ENCODE data around the gene SRMS.
A peak's percentile ranks its signal among the peaks of the same experiment; 100 is the strongest.

The SRMS gene

DNA sequence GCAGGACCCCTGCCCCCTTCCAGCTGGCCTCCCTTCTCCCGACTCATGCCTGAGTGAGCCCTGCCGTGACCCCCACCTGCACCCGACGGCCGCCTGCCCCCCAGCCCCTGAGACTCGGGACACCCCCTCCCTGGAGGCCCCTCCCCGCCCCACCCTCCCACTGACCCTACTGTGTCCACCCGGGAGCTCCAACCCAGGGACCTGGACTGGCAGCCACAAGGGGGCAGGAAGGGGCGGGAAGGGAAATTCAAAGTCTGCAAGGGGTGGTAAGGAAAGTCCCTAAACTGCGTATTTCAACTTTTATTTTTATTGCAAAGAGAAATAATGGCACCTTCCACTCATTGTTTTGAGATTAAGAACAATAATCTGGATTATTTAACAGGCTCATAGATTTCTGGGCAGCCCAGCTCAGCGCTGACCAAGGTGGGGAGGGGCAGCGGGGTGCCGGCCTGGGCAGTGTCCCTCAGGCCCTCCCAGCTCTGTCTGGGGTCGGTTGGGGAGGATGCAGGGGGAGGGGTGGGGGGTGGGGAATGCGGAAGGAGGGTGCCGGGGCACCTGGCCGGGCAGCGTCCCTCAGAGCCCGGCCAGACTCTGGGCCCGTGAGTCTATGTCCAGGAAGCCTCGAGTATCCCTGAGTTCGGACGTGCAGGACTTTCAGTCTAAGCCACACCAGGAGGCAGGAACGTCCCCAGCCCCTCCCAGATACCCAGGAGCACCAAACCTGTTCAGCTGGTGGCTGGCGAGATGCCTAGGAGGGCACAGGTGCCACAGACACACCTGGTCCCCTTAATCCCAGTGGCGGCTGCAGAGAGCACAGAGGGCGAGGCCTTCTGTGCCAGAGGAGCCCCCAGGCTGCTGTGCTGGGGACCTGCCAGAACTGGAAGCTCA, 9.1 kb downstream of the SRMS start:
- DNase-seq (ENCODE audit: low read depth), result peak; percentile 49
- Histone ChIP-seq H3K4me1 (ENCODE audit: control insufficient read depth, insufficient read depth, low read length) (peaks cover 13% of the 10 kb centered on the region), H3K36me3 (ENCODE audit: control insufficient read depth, insufficient read depth, low read length, severe bottlenecking) (no peaks in the 10 kb centered on the region), H3K27me3 (replicated peaks; ENCODE audit: control insufficient read depth, insufficient read depth, low read length) (peaks cover 19% of the 10 kb centered on the region), H3K9ac (ENCODE audit: low read length) (peak overlapping the region; percentile 44), H3K4me3 (ENCODE audit: low read length) (no peak overlapping the region), H3K9me3 (ENCODE audit: control insufficient read depth, low read length) (no peaks in the 10 kb centered on the region)

- no peaks in the 10 kb centered on the region for H3K9me3 ChIP-seq (ENCODE audit: control insufficient read depth, low read length)
- H3K9ac ChIP-seq (ENCODE audit: low read length), result peak overlapping the region; percentile 44
- no peaks in the 10 kb centered on the region for H3K36me3 ChIP-seq (ENCODE audit: control insufficient read depth, insufficient read depth, low read length, severe bottlenecking)
- H3K4me3 ChIP-seq (ENCODE audit: low read length), result no peak overlapping the region
- H3K4me1 ChIP-seq (ENCODE audit: control insufficient read depth, insufficient read depth, low read length), result peaks cover 13% of the 10 kb centered on the region
- DNase-seq (ENCODE audit: low read depth), result peak; percentile 96
- H3K27me3 ChIP-seq (replicated peaks; ENCODE audit: control insufficient read depth, insufficient read depth, low read length), result peaks cover 21% of the 10 kb centered on the region
Observed at GRCh38 chr20:63537525-63538203, 9.9 kb downstream of the SRMS start.

GRCh38 chr20:63536997-63537524, 10.5 kb downstream of the SRMS start, which contains the start of gene PTK6:
TSS of gene PTK6 (minus strand) at chr20:63537376. CDS start at chr20:63537314, 62 bp downstream.
- Histone ChIP-seq H3K4me3 (ENCODE audit: low read length) (no peak within 1 kb of the TSS), H3K9me3 (ENCODE audit: control insufficient read depth, low read length) (no peaks in the 10 kb centered on the region), H3K4me1 (ENCODE audit: control insufficient read depth, insufficient read depth, low read length) (peaks cover 13% of the 10 kb centered on the region), H3K9ac (ENCODE audit: low read length) (peak within 1 kb of the TSS; percentile 44), H3K36me3 (ENCODE audit: control insufficient read depth, insufficient read depth, low read length, severe bottlenecking) (no peaks in the 10 kb centered on the region), H3K27me3 (replicated peaks; ENCODE audit: control insufficient read depth, insufficient read depth, low read length) (peaks cover 26% of the 10 kb centered on the region)
- no peak for DNase-seq (ENCODE audit: low read depth)

DNA sequence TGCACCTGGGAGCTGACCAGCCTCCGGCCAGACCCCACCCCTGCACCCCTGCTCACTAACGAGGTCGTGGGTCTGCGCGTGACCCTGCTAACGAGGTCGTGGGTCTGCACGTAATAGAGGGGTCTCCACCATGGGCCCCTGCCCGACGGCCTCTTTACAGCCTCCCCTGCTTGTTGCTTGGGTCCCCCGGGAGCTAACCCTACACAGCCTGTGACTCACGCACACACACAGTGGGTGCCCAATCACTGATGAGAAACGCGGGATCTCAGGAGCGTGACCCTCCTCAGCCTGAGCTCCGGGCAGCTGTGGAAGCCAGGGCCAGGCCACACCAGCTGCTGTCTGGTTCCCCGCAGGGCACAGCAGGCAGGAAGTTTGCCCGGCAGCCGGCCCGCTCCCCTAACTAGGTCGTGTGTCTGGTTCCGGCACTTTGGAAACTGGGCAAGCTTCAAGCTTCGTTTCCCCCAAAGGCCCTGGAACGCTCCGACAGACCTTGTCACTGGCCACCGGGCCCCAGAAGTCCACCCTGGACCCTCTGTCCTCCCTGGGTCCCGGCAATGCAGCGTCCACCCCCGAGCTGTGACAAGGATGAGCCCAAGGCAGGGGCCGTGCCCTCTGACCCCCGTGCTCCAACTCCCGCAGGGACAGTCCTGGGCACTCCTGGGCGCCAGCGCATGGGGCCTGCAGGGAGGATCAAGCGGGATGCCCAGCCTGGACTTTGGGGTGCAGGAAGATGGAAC, 11.1 kb downstream of the SRMS start:
- DNase-seq (ENCODE audit: low read depth), result no peak
- H3K27me3 ChIP-seq (replicated peaks; ENCODE audit: control insufficient read depth, insufficient read depth, low read length), result peaks cover 31% of the 10 kb centered on the region
- no peaks in the 10 kb centered on the region for H3K36me3 ChIP-seq (ENCODE audit: control insufficient read depth, insufficient read depth, low read length, severe bottlenecking)
- no peak overlapping the region for H3K9ac ChIP-seq (ENCODE audit: low read length)
- H3K4me1 ChIP-seq (ENCODE audit: control insufficient read depth, insufficient read depth, low read length), result peaks cover 13% of the 10 kb centered on the region
- H3K4me3 ChIP-seq (ENCODE audit: low read length), result no peak overlapping the region
- H3K9me3 ChIP-seq (ENCODE audit: control insufficient read depth, low read length), result no peaks in the 10 kb centered on the region

- Histone ChIP-seq H3K9me3 (ENCODE audit: control insufficient read depth, low read length) (no peaks in the 10 kb centered on the region), H3K27me3 (replicated peaks; ENCODE audit: control insufficient read depth, insufficient read depth, low read length) (peaks cover 31% of the 10 kb centered on the region), H3K36me3 (ENCODE audit: control insufficient read depth, insufficient read depth, low read length, severe bottlenecking) (no peaks in the 10 kb centered on the region), H3K4me1 (ENCODE audit: control insufficient read depth, insufficient read depth, low read length) (peaks cover 13% of the 10 kb centered on the region), H3K9ac (ENCODE audit: low read length) (no peak overlapping the region), H3K4me3 (ENCODE audit: low read length) (no peak overlapping the region)
- no peak for DNase-seq (ENCODE audit: low read depth)
Observed at GRCh38 chr20:63534831-63535651, 12.5 kb downstream of the SRMS start.

- Histone ChIP-seq H3K9ac (ENCODE audit: low read length) (no peak overlapping the region), H3K36me3 (ENCODE audit: control insufficient read depth, insufficient read depth, low read length, severe bottlenecking) (no peaks in the 10 kb centered on the region), H3K9me3 (ENCODE audit: control insufficient read depth, low read length) (no peaks in the 10 kb centered on the region), H3K4me3 (ENCODE audit: low read length) (no peak overlapping the region), H3K27me3 (replicated peaks; ENCODE audit: control insufficient read depth, insufficient read depth, low read length) (peaks cover 27% of the 10 kb centered on the region), H3K4me1 (ENCODE audit: control insufficient read depth, insufficient read depth, low read length) (peaks cover 13% of the 10 kb centered on the region)
- no peak for DNase-seq (ENCODE audit: low read depth)
Observed at GRCh38 chr20:63534427-63534830, 13.1 kb downstream of the SRMS start.

DNA sequence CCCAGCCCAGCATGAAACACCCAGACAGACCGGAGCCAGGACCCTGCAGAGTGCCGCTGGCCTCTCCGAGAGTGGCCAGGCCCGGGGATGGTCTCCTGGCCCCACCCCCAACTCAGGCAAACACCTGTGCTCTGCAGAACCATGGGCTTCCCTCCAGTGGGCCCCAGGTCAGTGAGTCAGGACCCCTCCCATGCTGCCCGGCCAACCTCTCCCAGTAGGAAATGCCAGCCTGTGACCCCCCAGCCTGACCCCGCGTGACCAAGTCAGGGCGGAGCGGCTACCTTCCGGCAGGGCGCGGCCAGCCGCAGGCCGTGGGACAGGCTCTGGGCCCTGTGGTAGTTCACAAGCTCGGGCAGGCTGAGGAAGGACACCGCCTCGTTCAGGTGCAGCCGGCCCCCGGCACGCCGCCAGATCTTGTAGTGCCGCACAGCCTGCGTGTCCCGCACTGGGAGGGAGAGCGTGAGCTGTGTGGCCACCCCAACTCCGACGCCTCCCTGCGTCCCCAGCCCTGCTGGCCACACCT, 13.6 kb downstream of the SRMS start:
- peaks cover 29% of the 10 kb centered on the region for H3K27me3 ChIP-seq (replicated peaks; ENCODE audit: control insufficient read depth, insufficient read depth, low read length)
- no peaks in the 10 kb centered on the region for H3K9me3 ChIP-seq (ENCODE audit: control insufficient read depth, low read length)
- H3K36me3 ChIP-seq (ENCODE audit: control insufficient read depth, insufficient read depth, low read length, severe bottlenecking), result no peaks in the 10 kb centered on the region
- no peak overlapping the region for H3K9ac ChIP-seq (ENCODE audit: low read length)
- DNase-seq (ENCODE audit: low read depth), result no peak
- H3K4me1 ChIP-seq (ENCODE audit: control insufficient read depth, insufficient read depth, low read length), result peaks cover 13% of the 10 kb centered on the region
- H3K4me3 ChIP-seq (ENCODE audit: low read length), result no peak overlapping the region

- Histone ChIP-seq H3K4me1 (ENCODE audit: control insufficient read depth, insufficient read depth, low read length) (peaks cover 13% of the 10 kb centered on the region), H3K36me3 (ENCODE audit: control insufficient read depth, insufficient read depth, low read length, severe bottlenecking) (no peaks in the 10 kb centered on the region), H3K9ac (ENCODE audit: low read length) (no peak overlapping the region), H3K27me3 (replicated peaks; ENCODE audit: control insufficient read depth, insufficient read depth, low read length) (peaks cover 31% of the 10 kb centered on the region), H3K9me3 (ENCODE audit: control insufficient read depth, low read length) (no peaks in the 10 kb centered on the region), H3K4me3 (ENCODE audit: low read length) (no peak overlapping the region)
- DNase-seq (ENCODE audit: low read depth), result no peak
Observed at GRCh38 chr20:63533388-63533787, 14.2 kb downstream of the SRMS start.

DNA sequence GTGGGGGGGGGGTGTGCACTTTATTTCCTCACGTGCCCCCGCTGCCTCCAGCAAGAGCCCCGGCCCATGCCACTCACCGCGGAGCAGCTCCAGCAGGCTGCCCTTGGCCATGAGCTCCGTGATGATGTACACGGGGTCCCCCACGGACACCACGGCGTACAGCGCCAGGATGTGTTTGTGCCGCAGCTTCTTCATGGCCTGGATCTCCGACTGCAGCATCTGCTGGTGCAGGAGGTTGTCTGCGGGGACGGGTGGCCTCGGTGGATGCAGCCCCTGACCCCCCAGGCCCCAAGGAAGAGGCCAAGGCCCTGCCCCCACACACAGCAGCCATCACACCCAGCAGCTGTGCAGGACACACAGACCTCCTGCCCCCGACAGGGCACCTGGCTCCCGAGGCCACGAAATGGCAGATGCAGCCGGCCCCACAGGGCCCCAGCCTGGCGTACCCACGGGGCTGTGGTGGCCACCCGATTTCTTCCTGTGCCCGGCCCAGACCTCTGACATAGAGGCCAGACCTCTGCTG, 15.0 kb downstream of the SRMS start:
- Histone ChIP-seq H3K4me3 (ENCODE audit: low read length) (no peak overlapping the region), H3K9ac (ENCODE audit: low read length) (no peak overlapping the region), H3K9me3 (ENCODE audit: control insufficient read depth, low read length) (no peaks in the 10 kb centered on the region), H3K36me3 (ENCODE audit: control insufficient read depth, insufficient read depth, low read length, severe bottlenecking) (no peaks in the 10 kb centered on the region), H3K4me1 (ENCODE audit: control insufficient read depth, insufficient read depth, low read length) (peaks cover 11% of the 10 kb centered on the region), H3K27me3 (replicated peaks; ENCODE audit: control insufficient read depth, insufficient read depth, low read length) (peaks cover 31% of the 10 kb centered on the region)
- DNase-seq (ENCODE audit: low read depth), result no peak

Measured in adipocyte (in vitro differentiated cells).